HG03521 (cell line): ENCODE measurements around the gene GALNT11.
A peak's percentile ranks its signal among the peaks of the same experiment; 100 is the strongest.

Experiments used
- ATAC-seq: cut with Tn5 transposase; IDR thresholded peaks from one replicate; pipeline ENCODE4 v1.9.1; 2021; ENCODE audit warnings: mild to moderate bottlenecking, moderate library complexity; ENCODE audit not compliant: unreplicated experiment

Gene GALNT11

GRCh38 chr7:152144557-152145245 is 119.2 kb downstream of the GALNT11 start:
- ATAC-seq: no peak

GRCh38 chr7:152145853-152146466 is 120.5 kb downstream of the GALNT11 start:
- ATAC-seq: no peak

GRCh38 chr7:152148706-152149105 is 123.2 kb downstream of the GALNT11 start:
- ATAC-seq: no peak

- ATAC-seq: no peak
Observed at GRCh38 chr7:152149363-152149762, 123.9 kb downstream of the GALNT11 start.

GRCh38 chr7:152152267-152152666 is 126.8 kb downstream of the GALNT11 start:
- no peak for ATAC-seq

- ATAC-seq: peak; percentile 87
Observed at GRCh38 chr7:152158801-152159587, 133.5 kb downstream of the GALNT11 start.

GRCh38 chr7:152161171-152161570 is 135.7 kb downstream of the GALNT11 start:
- no peak for ATAC-seq

GRCh38 chr7:152162287-152162686 is 136.8 kb downstream of the GALNT11 start:
- no peak for ATAC-seq
